Stimulated activated CD8-positive, alpha-beta memory T cell treated with anti-CD3 and anti-CD28 coated beads, Interleukin-12 subunit alpha, Interleukin-12 subunit beta, amount 100 ng/mL, for 24 hours (primary cell): ENCODE results near the gene DEPP1.

Experiments used
- DNase-seq: peaks from one replicate; pipeline ENCODE4 v3.0.0-alpha.2; 2020; ENCODE audit errors: extremely low read depth

DEPP1 gene

DNA sequence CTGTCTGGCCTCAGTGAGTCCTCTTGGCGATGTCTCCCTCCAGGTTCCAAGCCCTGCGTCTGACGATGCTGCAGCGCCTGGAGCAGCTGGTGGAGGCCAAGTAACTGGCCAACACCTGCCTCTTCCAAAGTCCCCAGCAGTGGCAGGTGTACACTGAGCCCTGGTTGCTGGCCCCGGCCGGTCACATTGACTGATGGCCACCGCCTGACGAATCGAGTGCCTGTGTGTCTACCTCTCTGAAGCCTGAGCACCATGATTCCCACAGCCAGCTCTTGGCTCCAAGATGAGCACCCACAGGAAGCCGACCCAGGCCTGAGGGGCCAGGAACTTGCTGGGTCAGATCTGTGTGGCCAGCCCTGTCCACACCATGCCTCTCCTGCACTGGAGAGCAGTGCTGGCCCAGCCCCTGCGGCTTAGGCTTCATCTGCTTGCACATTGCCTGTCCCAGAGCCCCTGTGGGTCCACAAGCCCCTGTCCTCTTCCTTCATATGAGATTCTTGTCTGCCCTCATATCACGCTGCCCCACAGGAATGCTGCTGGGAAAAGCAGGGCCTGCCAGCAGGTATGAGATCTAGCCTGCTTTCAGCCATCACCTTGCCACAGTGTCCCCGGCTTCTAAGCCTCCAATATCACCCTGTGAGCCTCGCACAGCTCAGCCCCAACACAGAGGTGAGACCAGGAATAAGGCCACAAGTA is 14.8 kb upstream of the DEPP1 start:
- no peak for DNase-seq

DNA sequence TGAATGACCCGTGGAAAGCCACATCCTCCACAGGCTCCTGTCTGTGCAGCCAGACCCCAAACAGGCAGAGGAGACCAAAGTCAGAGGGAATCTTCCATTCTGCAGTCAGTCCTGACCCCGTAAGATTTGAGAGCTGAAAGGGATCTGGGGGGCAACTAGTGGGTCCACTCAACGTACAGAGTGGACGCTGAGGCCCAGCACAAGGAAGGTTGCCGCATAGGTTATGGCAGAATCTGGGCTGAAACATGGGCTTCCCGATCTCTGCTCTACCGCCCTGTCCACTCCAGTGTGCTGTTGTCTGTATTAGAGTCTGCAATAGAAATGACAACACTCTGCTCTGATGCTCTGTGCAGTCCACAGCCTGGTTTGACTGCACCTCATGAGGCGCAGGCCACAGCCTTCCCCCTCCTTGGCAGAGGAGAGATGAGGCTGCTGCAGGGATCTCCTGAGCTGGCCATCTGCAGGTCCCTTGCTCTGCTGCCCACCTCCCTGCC is 14.2 kb upstream of the DEPP1 start:
- DNase-seq, result no peak

DNA sequence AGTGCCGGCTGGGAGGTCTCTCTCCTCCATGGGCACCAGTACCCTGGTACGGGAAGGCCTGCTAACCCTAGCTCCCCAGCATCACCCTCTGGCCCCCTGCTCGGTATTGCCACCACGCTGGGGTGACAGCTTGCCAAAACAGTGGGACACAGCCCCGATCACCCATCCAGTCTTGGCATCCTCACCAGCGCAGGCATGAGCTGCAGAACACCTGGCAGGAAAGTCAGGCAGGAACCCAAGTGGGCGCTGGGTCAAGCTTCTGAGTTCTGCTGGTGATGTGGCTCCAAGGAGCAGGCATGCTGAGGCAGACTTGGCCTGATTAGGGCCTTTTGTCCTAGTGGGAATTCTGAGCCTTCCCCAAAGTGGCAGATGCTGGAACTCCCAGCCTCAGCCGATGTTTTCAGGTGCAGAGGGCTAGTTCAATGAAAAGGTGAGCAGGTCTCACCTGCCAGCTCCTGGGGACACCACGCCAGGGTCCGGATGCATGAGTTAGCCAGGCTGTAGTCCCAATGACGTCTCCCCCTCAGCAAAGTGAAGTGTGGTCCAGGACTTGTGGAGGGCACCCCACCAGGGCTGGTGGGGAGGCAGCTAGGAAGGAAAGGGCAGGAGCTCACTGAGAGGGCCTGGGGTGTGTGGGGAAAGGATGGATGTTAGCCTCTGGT is 13.6 kb upstream of the DEPP1 start:
- DNase-seq, result no peak

DNA sequence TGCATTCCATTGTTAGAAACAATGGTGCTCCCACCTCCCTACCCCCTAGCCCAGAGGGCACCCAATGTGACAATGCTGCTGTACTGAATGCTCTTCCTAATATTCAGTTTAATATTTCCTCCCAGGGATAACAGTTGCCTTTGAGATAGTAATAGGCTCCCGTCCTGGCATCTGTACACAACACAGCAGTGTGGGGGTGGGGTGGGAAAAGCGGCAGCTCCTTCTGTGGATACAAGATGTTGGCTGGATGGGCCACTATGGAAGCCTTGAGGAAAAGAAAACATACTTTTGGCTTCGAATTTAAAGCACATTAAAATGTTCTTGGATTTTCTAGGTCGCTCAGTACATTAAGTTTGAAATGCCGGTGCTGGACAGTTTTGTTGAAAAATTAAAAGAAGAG is 13.0 kb upstream of the DEPP1 start:
- no peak for DNase-seq

DNA sequence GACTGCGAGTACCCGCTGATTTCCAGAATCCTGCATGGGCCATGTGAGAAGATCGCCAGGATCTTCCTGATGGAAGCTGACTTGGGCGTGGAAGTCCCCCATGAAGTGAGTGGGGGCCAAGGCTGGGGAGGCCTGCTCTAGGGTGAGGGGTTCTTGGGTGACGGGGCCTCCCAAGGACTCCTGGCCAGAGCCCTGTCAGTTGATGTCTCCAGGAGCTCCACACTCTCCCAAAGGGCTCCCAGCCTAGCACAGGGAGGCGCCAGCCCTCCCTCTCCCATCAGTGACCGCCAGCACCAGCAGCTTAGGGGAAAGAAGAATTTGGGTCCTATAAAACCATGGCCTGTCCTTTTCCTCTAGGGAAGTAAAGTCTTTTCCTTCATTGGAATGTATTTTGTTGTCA is 12.4 kb upstream of the DEPP1 start:
- DNase-seq, result no peak

DNA sequence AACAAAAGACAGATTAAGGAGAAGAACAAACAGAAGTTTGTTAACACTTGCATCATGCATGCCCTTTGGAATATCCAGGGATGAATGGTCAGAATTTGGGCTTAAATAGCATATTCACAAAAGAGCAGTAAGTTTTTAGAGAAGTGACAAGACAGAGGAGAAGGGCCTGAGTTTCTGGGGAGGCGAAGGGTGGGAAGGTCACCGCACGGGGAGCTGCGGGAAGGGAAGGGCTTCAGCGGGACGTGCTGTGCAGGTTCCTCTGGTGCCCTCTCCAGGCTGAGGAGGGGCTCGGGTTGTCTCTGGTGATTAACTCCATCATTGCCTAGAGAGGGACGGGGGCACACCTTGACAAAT is 11.7 kb upstream of the DEPP1 start:
- DNase-seq, result no peak

DNA sequence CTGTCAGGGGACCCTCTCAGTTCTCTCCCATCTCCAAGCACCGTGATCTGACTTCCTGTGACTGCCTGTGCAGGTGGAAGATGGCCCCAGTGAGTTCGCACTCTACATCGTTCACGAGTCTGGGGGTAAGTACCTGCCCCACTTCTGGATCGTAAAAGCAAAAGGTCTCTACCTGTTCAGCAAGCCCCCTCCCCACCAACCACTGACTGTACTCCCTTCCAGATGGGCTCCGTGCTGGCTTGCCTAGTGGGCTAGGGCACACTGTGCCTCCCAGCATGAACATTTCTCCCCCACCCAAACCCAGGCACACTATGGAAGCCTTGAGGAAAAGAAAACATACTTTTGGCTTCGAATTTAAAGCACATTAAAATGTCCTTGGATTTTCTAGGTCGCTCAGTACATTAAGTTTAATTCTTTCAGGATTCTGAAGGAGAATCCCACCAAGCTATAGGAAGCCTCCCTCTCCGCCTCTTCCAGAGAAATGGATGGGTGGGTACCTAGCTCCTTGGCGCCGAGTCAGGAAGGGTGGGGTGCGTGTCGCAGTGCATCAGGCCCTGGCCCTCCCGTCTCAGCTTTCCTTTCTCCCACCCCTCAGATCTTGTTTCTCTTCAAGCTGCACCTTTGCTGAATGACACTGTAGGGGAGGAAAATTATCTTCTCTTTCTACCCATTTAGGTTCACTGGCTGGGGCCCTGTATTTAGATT is 11.1 kb upstream of the DEPP1 start:
- no peak for DNase-seq

DNA sequence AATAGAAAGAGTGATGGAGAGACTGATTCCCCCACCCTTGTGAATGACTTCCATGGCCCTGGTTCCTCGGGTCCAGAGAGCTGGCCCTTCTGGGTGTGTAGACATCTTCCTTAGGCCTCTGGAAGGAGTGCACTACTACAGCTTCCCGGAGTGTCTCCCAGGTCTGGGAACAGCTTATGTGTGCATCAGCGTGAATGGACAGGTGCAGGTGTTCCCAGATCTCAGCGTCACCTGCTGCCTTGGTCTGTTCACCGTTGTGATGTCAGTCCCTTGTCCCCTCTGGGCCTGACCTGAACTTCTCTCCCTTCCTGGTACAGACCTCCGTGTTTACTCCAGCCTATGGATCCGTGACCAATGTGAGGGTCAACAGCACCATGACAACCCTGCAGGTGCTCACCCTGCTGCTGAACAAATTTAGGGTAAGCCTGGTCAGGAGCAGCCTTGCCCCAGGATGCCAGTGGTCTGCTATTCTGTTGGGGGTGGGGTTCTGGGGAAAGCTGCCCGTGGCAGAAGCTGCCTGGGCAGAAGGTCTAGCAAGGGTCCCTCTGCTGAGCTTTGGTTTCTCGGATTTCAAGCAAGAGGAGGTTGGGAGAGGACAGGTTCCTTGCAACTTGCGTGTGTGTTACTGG is 10.5 kb upstream of the DEPP1 start:
- no peak for DNase-seq

DNA sequence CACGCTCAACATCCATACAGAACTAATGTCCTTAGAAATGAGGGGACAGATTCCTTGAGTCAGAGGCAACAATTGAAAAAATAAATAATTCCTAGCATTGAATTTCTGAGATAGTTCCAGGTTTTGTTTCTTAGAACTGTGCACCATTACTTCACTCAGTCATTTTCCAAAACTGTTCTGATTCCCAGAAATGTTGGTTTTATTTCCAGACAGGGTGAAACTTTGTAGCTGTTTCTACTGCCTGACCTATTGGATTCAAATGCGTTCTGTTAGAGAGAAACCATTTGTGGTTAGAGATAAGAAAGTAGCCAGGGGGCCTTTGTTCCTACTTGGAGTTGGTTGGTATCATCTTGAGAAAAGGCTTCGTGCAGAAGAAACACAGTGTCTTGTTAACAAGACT is 8.1 kb upstream of the DEPP1 start:
- DNase-seq, result no peak

DNA sequence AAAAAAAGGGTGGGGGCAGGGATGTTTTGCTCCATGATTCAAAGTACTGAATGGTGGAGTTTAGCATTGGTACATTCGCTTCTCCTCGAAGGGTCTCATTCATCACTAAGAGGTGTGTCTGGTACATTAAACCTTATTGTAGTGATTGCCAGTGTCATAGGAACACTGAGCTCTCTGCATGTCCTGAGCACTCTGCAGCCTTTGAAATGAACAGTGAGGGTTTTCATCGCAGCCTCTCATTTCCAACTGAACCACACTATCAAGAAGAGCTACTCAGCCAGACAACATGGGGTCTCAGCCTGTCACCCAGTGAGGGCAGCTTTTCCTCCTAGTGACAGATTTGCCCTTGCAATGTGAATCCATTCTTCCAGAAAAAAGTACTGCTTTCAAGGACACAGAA is 7.6 kb upstream of the DEPP1 start:
- no peak for DNase-seq

DNA sequence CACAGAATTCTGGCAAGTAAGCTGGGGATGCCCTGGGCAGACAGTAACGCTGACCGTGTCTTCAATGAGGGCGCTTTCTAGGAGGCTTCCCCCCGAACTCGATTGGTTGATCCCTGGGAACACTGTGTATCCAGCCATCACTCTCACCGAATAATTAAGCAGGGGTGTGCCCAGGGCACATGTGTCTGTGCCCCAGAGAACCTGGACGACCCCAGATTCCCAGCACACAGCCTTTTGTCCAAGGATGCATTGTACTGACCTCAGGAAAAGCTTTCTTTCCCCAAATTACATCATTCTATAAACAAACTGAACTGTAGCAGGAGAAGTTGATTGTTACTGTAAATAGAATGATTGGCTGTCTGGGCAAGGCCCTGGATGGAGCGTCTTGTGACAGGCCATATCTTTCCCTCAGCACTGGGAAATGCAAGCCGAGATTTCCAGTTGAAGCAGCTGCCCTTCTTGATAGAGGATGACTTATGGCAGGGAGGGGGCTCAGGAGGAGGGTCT is 6.6 kb upstream of the DEPP1 start:
- no peak for DNase-seq

DNA sequence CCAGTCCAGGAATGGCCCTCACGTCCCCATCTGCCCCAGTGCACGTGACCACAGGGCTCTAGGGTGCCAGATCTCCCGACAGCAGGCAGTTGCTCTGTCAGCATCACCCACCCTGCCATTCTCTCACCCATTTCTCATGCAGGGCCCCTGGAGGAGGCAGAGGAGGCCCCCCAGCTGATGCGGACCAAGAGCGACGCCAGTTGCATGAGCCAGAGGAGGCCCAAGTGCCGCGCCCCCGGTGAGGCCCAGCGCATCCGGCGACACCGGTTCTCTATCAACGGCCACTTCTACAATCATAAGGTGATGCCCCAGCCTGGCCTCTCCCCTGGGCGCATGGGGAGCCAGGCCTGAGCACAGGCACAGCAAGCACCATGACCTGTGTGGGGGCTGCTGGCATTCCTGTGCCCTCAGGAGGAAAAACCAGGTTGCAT is 6.1 kb upstream of the DEPP1 start:
- no peak for DNase-seq

DNA sequence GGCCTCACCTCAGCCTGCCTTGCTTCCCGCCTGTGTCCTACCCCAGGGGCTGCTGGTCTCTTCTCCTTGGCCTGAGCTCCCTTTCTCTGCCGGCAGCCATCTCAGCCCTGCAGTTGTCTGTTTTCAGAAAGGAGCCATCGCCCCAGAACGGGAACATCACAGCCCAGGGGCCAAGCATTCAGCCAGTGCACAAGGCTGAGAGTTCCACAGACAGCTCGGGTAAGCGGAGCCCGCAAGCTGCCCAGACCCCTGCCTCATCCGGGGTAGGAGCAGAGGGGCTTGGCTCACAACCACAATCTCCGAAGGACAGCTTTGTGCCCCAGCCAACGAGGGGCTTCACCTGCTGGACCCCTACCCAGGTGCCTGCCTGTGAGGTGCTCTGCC is 5.3 kb upstream of the DEPP1 start:
- DNase-seq, result no peak

DNA sequence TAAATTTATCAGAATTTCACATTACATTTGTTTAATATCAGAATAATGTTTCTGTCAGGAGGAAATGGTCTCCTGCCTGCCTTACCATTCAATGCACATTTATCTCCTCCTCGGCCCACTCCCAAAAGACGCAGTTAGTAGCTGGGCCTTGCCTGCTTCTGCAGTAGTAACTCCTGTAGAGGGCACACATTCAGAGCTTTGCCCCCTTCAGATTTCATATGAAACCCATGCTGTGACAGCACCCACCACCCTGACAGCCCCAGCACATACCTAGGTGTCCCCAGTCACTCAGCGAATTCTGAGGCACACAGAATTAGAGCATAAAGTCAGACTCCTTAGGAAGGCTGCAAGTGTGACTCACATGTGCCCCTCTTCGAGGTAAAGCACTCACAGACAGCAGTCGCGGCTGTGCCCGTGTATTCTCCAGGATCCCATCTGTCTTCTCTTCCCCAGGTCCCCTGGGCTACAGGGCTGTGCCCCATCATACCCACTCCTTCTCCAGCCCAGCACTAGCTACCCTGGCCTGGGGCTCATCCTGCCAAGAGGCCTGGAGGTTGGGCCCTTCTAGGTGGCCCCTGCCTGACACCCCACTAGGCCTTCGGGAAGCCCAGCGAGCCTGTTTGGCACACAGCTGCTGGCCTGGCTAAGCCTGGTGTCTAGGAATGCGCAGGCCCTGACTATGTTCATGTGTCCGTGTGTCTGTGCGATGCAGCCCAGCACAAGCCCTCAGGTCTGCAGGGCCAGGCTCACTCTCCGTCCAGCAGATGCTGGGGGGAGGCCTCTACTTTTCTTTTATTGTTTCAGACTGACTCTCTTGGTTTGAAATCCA is 4.7 kb upstream of the DEPP1 start:
- DNase-seq, result no peak

DNA sequence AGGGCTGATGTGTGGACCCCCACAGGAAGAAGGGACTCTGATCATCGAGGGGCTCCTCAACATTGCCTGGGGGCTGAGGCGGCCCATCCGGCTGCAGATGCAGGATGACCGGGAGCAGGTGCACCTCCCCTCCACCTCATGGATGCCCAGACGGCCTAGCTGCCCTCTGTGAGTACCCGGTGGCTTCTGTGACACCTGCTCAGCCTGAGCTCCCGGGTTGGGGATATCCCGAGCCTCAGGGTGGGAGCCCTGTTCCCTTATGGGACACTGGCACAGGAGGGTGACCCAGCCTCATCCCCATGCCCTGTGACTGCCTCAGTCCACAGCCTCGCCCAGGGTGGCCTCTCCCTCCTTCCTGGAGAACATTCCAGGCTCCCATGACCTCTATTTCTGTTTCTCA is 3.9 kb upstream of the DEPP1 start:
- DNase-seq, result no peak

DNA sequence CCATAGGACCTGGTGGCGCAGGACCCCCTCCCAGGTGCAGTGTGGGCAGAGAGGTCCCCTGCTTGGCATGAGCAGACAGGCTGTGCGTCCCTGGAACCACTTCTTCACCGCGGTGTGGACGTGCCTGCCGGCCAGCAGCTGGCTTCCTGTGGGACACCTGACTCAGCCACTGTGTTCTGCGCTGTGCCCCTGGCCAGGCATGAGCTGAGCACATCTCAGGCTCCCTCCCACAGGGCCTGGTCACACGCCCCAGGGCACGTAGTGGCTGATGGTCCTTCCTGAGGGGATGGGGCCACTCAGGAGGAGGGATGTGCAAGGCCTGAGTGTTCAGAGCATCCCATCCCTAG is 3.5 kb upstream of the DEPP1 start:
- DNase-seq, result no peak

DNA sequence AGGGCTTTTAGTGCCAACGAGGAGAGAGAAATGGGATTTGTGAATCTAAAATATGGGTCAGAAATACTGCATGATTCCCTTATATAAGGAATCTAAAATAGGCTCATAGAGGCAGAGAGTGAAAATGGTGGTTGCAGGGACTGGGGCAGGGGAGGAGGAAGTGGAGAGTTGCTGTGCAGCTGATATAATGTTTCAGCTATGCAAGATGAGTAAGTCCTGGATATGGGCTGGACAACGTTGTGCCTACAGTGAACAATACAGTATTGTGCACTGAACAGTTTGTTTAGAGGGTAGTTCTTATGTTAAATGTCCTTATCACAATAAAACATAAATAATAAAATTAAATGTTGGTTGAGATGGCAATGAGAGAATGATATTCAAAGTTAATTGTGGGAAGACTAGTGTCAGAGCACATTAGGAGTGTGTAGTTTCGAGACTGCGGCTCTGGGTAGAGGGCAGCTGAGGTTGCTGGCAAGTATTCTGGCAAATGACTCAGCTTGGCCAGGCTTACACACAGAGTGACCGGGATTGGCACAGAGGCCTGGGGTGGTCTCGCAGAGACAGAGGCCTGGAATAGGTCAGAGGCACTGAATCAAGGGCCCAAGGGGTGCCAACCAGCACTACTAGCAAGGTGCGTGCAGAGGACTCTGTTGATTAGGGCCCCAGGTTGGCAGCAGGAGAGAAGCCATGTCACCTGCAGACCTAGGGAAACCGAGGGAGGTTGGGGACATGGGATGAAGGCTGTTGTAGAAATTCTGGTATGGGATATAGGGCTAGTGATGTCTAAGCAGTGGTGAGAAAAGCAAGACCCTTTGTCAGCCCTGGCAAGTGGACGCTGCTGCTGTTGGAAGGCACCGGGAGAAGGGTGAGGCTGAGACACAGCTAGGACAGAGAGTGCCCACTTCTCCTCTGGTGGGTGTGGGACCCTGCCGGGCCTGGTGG is 2.8 kb upstream of the DEPP1 start:
- DNase-seq, result no peak

DNA sequence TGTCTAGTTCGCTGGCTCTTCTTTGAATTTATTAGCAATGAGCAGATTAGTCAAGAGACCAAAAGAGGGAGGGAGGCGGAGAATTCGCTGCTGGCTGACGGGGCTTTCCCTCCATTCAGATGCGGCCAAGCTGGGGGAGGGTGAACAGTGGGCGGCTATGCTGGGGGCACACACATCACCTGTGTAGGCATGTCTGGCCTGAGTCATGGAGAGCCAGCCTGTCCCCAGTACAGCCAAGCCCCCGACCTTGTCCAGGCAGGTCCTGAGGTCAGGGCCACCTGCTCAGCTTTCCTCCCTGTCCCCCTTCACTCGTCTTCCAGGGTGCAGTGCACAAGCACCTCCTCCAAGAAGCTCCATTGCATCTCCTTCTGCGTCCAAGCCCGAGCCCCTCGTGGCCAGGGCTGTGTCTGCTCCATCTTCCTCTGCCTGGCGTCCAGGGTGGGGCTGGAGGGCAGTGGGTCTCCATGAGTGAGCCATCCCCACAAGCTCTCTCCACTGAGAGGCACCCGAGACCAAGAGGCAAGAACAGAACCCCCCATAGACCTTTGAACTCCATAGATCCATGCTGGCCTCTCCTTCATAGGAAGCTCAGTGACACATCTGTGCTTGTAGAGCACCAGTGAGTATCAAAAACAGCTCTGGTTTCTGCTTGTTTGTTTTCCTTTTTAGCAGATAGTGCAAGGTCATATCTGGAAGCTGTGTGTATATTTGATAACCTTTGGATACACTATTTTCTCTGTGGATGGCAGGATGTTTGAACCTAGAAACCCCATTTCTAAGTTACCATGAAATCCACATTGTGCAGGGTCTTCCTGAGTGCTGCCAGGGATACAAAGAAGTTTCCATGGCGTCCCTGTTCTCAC is 1.9 kb upstream of the DEPP1 start:
- no peak for DNase-seq
